GM23248 (cell line): ENCODE data around the gene SIRT6. TPM values are rescaled to one million over a fixed set of nuclear protein-coding genes. Genes with fewer than 3 reads are reported as not detected.

ENCODE experiments used
- DNase-seq: peaks from one replicate; pipeline ENCODE4 v3.0.0-alpha.2; 2015
- H2AFZ ChIP-seq: fragments of 200-600 bp; sonication (generic); 2 replicates; pipeline ENCODE4 v1.6.1; 2016; ENCODE audit warnings: antibody characterized with exemption
- H3F3A ChIP-seq: fragments of 200-600 bp; sonication (generic); 2 replicates; pipeline ENCODE4 v1.6.1; 2016; ENCODE audit warnings: mild to moderate bottlenecking, antibody characterized with exemption, mixed run types; ENCODE audit not compliant: insufficient read depth
- H3K27ac ChIP-seq: fragments of 200-600 bp; sonication (generic); 2 replicates; pipeline ENCODE4 v1.5.1; 2016; ENCODE audit warnings: mild to moderate bottlenecking
- H3K27me3 ChIP-seq: fragments of 200-600 bp; sonication (generic); replicated peaks from 2 replicates; pipeline ENCODE4 v1.6.1; 2016; ENCODE audit warnings: mild to moderate bottlenecking; ENCODE audit not compliant: insufficient read depth
- H3K36me3 ChIP-seq: fragments of 200-600 bp; sonication (generic); 2 replicates; pipeline ENCODE4 v1.6.1; 2016; ENCODE audit warnings: low read depth, mild to moderate bottlenecking
- H3K4me1 ChIP-seq: fragments of 200-600 bp; sonication (generic); 2 replicates; pipeline ENCODE4 v1.6.1; 2016; ENCODE audit warnings: mild to moderate bottlenecking; ENCODE audit not compliant: insufficient read depth
- H3K4me2 ChIP-seq: fragments of 200-600 bp; sonication (generic); one replicate; pipeline ENCODE4 v1.6.1; 2016; ENCODE audit warnings: mild to moderate bottlenecking; ENCODE audit not compliant: unreplicated experiment
- H3K4me3 ChIP-seq: fragments of 200-600 bp; sonication (generic); 2 replicates; pipeline ENCODE4 v1.5.1; 2016; ENCODE audit warnings: mild to moderate bottlenecking
- H3K79me2 ChIP-seq: fragments of 200-600 bp; sonication (generic); 2 replicates; pipeline ENCODE4 v1.6.1; 2016; ENCODE audit warnings: mild to moderate bottlenecking; ENCODE audit not compliant: insufficient read depth
- H3K9ac ChIP-seq: fragments of 200-600 bp; sonication (generic); 2 replicates; pipeline ENCODE4 v1.6.1; 2016; ENCODE audit warnings: mild to moderate bottlenecking
- H3K9me2 ChIP-seq: fragments of 200-600 bp; sonication (generic); 2 replicates; pipeline ENCODE4 v1.6.1; 2016; ENCODE audit warnings: mixed run types, mild to moderate bottlenecking, moderate library complexity; ENCODE audit not compliant: insufficient read depth
- H3K9me3 ChIP-seq: fragments of 200-600 bp; sonication (generic); one replicate; pipeline ENCODE4 v1.6.1; 2017; ENCODE audit warnings: low read depth
- H4K20me1 ChIP-seq: fragments of 200-600 bp; sonication (generic); 2 replicates; pipeline ENCODE4 v1.6.0; 2016; ENCODE audit not compliant: insufficient read depth
- EZH2 ChIP-seq: fragments of 200-600 bp; sonication (generic); IDR thresholded peaks from 2 replicates; pipeline ENCODE4 v1.6.1; 2018; ENCODE audit warnings: antibody characterized with exemption, mild to moderate bottlenecking; ENCODE audit not compliant: insufficient read depth, poor library complexity, severe bottlenecking
- EZH2phosphoT487 ChIP-seq: fragments of 200-600 bp; sonication (generic); IDR thresholded peaks from 2 replicates; pipeline ENCODE4 v1.6.1; 2018; ENCODE audit warnings: antibody characterized with exemption, moderate library complexity, mild to moderate bottlenecking, low read depth; ENCODE audit not compliant: insufficient read depth
- WGBS, 2 experiments: methylation state at CpG; one replicate each; pipeline ENCODE4 v1.1.6; 2015 to 2017; ENCODE audit warnings: low lambda C conversion rate in 2 of 2, low coverage in 1 of 2; ENCODE audit errors: missing lambda C conversion rate in 2 of 2; 5-methylcytosine and 5-hydroxymethylcytosine counted together
- in situ Hi-C: fragments of 300-500 bp; cut with MboI; formaldehyde crosslinking; loops from 2 replicates; pipeline ENCODE4 v1.15.0; 2020
- polyA plus RNA-seq: library from polyadenylated mRNA; unstranded; fragments of >200 nt; fragmentation: Nextera tagmentation; extraction: Ambion mirVana; gene quantifications from 2 replicates; pipeline ENCODE4 v1.2.1, GENCODE V29; 2016
- total RNA-seq: library from RNA; depleted of rRNA; stranded (reverse); fragments of >200 nt; shearing (Covaris generic); gene quantifications from 2 replicates; pipeline ENCODE4 v1.2.3, GENCODE V29; 2014

The SIRT6 gene
- total and polyA plus RNA-seq, 2 experiments from 2014 or later: 14.4 to 19.6 TPM

GRCh38 chr19:4183967-4184717, 1.8 kb upstream of the SIRT6 start:
- Histone ChIP-seq H2AFZ (no peak overlapping the region), H3K9ac (no peak overlapping the region), H3K4me2 (no peak overlapping the region), H3K9me3 (no peaks in the 10 kb centered on the region), H3F3A (no peaks in the 10 kb centered on the region), H3K79me2 (peaks cover 22% of the 10 kb centered on the region), H3K27me3 (no peaks in the 10 kb centered on the region), H3K27ac (no peak overlapping the region), H3K4me3 (no peak overlapping the region), H3K9me2 (no peaks in the 10 kb centered on the region), H4K20me1 (no peaks in the 10 kb centered on the region), H3K4me1 (peaks cover 7% of the 10 kb centered on the region; the same call in 1 of the 2 replicates), H3K36me3 (no peaks in the 10 kb centered on the region)
- 21 to 28% methylated on average over 20 to 23 of the region's 23 CpGs for WGBS, 2 experiments
- peak; percentile 21 for DNase-seq
- TF ChIP-seq EZH2 (no peak), EZH2phosphoT487 (no peak)
- in situ Hi-C loops: no loop called here

- Histone ChIP-seq H3K27me3 (no peaks in the 10 kb centered on the region), H3F3A (no peaks in the 10 kb centered on the region), H3K4me2 (peak overlapping the region; percentile 79), H4K20me1 (no peaks in the 10 kb centered on the region), H3K4me3 (peak overlapping the region; percentile 93), H3K9me3 (no peaks in the 10 kb centered on the region), H3K36me3 (no peaks in the 10 kb centered on the region), H2AFZ (no peak overlapping the region), H3K27ac (0 out of 2 replicates have a peak overlapping the region, but pooled peaks have one; percentile 57), H3K9ac (peak overlapping the region; percentile 87), H3K4me1 (peaks cover 7% of the 10 kb centered on the region; the same call in 1 of the 2 replicates), H3K9me2 (no peaks in the 10 kb centered on the region), H3K79me2 (peaks cover 22% of the 10 kb centered on the region)
- 67 to 69% methylated on average over 2 of the region's 2 CpGs for WGBS, 2 experiments
- TF ChIP-seq EZH2: no peak
- no peak for TF ChIP-seq EZH2phosphoT487
- in situ Hi-C loops: no loop called here
- peak; percentile 26 for DNase-seq
These were observed 1.3 kb downstream of the SIRT6 start for GRCh38 chr19:4181053-4181508.

GRCh38 chr19:4178990-4179389, 3.4 kb downstream of the SIRT6 start:
- 92 to 93% methylated on average over 15 to 18 of the region's 18 CpGs for WGBS, 2 experiments
- Histone ChIP-seq H3K27ac (no peak overlapping the region), H3K9me2 (no peaks in the 10 kb centered on the region), H3K79me2 (peaks cover 22% of the 10 kb centered on the region), H3K36me3 (no peaks in the 10 kb centered on the region), H3K4me3 (no peak overlapping the region), H3K4me1 (peaks cover 7% of the 10 kb centered on the region; the same call in 1 of the 2 replicates), H3K4me2 (no peak overlapping the region), H3K9me3 (no peaks in the 10 kb centered on the region), H4K20me1 (no peaks in the 10 kb centered on the region), H3K9ac (no peak overlapping the region), H3F3A (no peaks in the 10 kb centered on the region), H3K27me3 (no peaks in the 10 kb centered on the region), H2AFZ (no peak overlapping the region)
- TF ChIP-seq EZH2phosphoT487: no peak
- no peak for TF ChIP-seq EZH2
- in situ Hi-C loops: no loop called here
- DNase-seq: no peak

GRCh38 chr19:4177146-4177545, 5.2 kb downstream of the SIRT6 start:
- H2AFZ ChIP-seq: no peak overlapping the region
- TF ChIP-seq EZH2phosphoT487 (no peak), EZH2 (no peak)
- H3F3A ChIP-seq: no peaks in the 10 kb centered on the region
- no peaks in the 10 kb centered on the region for H4K20me1 ChIP-seq
- in situ Hi-C loops: no loop called here
- H3K4me3 ChIP-seq: no peak overlapping the region
- no peaks in the 10 kb centered on the region for H3K36me3 ChIP-seq
- no peak overlapping the region for H3K9ac ChIP-seq
- no peaks in the 10 kb centered on the region for H3K9me2 ChIP-seq
- H3K9me3 ChIP-seq: no peaks in the 10 kb centered on the region
- peaks cover 21% of the 10 kb centered on the region for H3K79me2 ChIP-seq
- WGBS, 2 experiments: 95 to 98% methylated on average over 5 of the region's 5 CpGs
- H3K4me2 ChIP-seq: no peak overlapping the region
- DNase-seq: no peak
- peaks cover 7% of the 10 kb centered on the region; the same call in 1 of the 2 replicates for H3K4me1 ChIP-seq
- no peak overlapping the region for H3K27ac ChIP-seq
- H3K27me3 ChIP-seq: no peaks in the 10 kb centered on the region
